HS-5 (cell line): Measurements from ENCODE around the gene CD40.

Experiments
- DNase-seq: peaks from one replicate; pipeline ENCODE4 v3.0.0-alpha.2; 2012; ENCODE audit warnings: low read depth

The CD40 gene

GRCh38 chr20:46148313-46149208 is 30.4 kb downstream of the CD40 start:
- DNase-seq: no peak

GRCh38 chr20:46150943-46151342 is 32.8 kb downstream of the CD40 start:
- no peak for DNase-seq

GRCh38 chr20:46151936-46152335 is 33.8 kb downstream of the CD40 start:
- DNase-seq: no peak

- DNase-seq: no peak
Measured at GRCh38 chr20:46152824-46153586, 34.9 kb downstream of the CD40 start.

GRCh38 chr20:46154305-46154704 is 36.2 kb downstream of the CD40 start:
- no peak for DNase-seq

- no peak for DNase-seq
Measured at GRCh38 chr20:46154796-46155195, 36.7 kb downstream of the CD40 start.

- no peak for DNase-seq
Measured at GRCh38 chr20:46156065-46156464, 38.0 kb downstream of the CD40 start.

- no peak for DNase-seq
Measured at GRCh38 chr20:46157076-46157592, 39.0 kb downstream of the CD40 start.

- no peak for DNase-seq
Measured at GRCh38 chr20:46157625-46158024, 39.5 kb downstream of the CD40 start.

- no peak for DNase-seq
Measured at GRCh38 chr20:46158476-46158987, 40.4 kb downstream of the CD40 start.

GRCh38 chr20:46159101-46159897 is 41.2 kb downstream of the CD40 start:
- DNase-seq: no peak

- DNase-seq: no peak
Measured at GRCh38 chr20:46160661-46161060, 42.5 kb downstream of the CD40 start.

- DNase-seq: no peak
Measured at GRCh38 chr20:46161921-46162320, 43.8 kb downstream of the CD40 start.

- no peak for DNase-seq
Measured at GRCh38 chr20:46164254-46164653, 46.1 kb downstream of the CD40 start.

- no peak for DNase-seq
Measured at GRCh38 chr20:46167080-46167479, 49.0 kb downstream of the CD40 start.

GRCh38 chr20:46168438-46168837 is 50.3 kb downstream of the CD40 start:
- no peak for DNase-seq

- no peak for DNase-seq
Measured at GRCh38 chr20:46169245-46170171, 51.4 kb downstream of the CD40 start.

- no peak for DNase-seq
Measured at GRCh38 chr20:46171476-46171875, 53.4 kb downstream of the CD40 start.

- DNase-seq: no peak
Measured at GRCh38 chr20:46171909-46172308, 53.8 kb downstream of the CD40 start.

- no peak for DNase-seq
Measured at GRCh38 chr20:46172455-46172854, 54.3 kb downstream of the CD40 start.
